Ovary (tissue), 3 donors: ENCODE measurements around the gene PRPSAP2.

Source experiments
- POLR2A ChIP-seq: fragments of 450-650 bp; IDR thresholded peaks from one replicate; pipeline ENCODE4 v1.6.1; 2017; ENCODE audit warnings: antibody characterized with exemption, mild to moderate bottlenecking, moderate library complexity
- TF ChIP-seq, protein P1 (sequence below), 3 donors: fragments of 450-650 bp in 2 of 3; fragments of 200-600 bp in 1 of 3; IDR thresholded peaks; one replicate each; pipeline versions ENCODE4 v1.5.1 to v1.8.0; 2016 to 2022; ENCODE audit warnings: antibody characterized with exemption in 3 of 3, mild to moderate bottlenecking in 1 of 3
- donor health status: DM: no; HTN: no; CAD: no.

DNA sequence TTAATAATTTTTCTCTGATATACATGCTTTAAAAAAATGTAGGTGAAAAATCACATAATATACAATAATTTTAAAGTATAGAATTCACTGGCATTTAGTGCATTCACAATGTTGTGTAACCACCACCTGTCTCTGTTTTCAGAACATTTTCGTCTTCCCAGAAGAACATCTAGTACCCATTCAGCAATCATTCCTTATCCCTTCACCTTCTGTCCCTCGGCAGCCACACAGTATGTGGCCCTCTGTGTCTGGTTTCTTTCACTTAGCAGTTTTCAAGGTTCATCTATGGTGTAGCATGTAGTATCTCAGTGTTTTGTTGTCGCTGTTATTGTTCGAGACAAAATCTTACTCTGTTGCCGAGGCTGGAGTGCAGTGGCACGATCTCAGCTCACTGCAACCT is 33.6 kb downstream of the PRPSAP2 start:
- TF ChIP-seq, protein P1, sequence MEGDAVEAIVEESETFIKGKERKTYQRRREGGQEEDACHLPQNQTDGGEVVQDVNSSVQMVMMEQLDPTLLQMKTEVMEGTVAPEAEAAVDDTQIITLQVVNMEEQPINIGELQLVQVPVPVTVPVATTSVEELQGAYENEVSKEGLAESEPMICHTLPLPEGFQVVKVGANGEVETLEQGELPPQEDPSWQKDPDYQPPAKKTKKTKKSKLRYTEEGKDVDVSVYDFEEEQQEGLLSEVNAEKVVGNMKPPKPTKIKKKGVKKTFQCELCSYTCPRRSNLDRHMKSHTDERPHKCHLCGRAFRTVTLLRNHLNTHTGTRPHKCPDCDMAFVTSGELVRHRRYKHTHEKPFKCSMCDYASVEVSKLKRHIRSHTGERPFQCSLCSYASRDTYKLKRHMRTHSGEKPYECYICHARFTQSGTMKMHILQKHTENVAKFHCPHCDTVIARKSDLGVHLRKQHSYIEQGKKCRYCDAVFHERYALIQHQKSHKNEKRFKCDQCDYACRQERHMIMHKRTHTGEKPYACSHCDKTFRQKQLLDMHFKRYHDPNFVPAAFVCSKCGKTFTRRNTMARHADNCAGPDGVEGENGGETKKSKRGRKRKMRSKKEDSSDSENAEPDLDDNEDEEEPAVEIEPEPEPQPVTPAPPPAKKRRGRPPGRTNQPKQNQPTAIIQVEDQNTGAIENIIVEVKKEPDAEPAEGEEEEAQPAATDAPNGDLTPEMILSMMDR (IDR thresholded peaks at IDR 0.05), result no peak
- no peak for TF ChIP-seq POLR2A
